Activated CD4-positive, alpha-beta T cell treated with anti-CD3 and anti-CD28 coated beads, Interleukin-2, amount 10 ng/mL, durations not matched to agents 7 days and 5 days (primary cell): ENCODE measurements around the gene MBD5. TPM values are rescaled to one million over a fixed set of nuclear protein-coding genes. Genes with fewer than 3 reads are reported as not detected.

Experiments used
- CTCF ChIA-PET: fragments of 350-600 bp; sonication (Branson Sonifier 250); formaldehyde crosslinking; loops from one replicate; lab custom pipeline; 2021; ENCODE audit warnings: antibody characterized with exemption; lab: Charles Lee
- POLR2A ChIA-PET: fragments of 350-600 bp; sonication (Branson Sonifier 250); formaldehyde crosslinking; loops from one replicate; lab custom pipeline; 2021; ENCODE audit warnings: antibody characterized with exemption; lab: Charles Lee
- DNase-seq: peaks from one replicate; pipeline ENCODE4 v3.0.0-alpha.2; 2020
- H3K27ac Mint-ChIP-seq: one replicate; pipeline ENCODE4 v1.8.0; 2021; ENCODE audit warnings: mild to moderate bottlenecking, moderate library complexity, mixed read lengths
- H3K27me3 Mint-ChIP-seq: one replicate; pipeline ENCODE4 v1.8.0; 2021; ENCODE audit warnings: mixed read lengths
- H3K36me3 Mint-ChIP-seq: one replicate; pipeline ENCODE4 v1.8.0; 2021; ENCODE audit warnings: low read depth, mixed read lengths
- H3K4me1 Mint-ChIP-seq: one replicate; pipeline ENCODE4 v1.8.0; 2021; ENCODE audit warnings: mixed read lengths
- H3K4me3 Mint-ChIP-seq: one replicate; pipeline ENCODE4 v1.8.0; 2021; ENCODE audit warnings: mild to moderate bottlenecking, moderate library complexity, mixed read lengths
- H3K9me3 Mint-ChIP-seq: one replicate; pipeline ENCODE4 v1.8.0; 2021; ENCODE audit warnings: mixed read lengths
- total RNA-seq, 2 experiments: library from RNA; stranded (reverse); gene quantifications; one replicate each; pipeline ENCODE4 v1.2.3, GENCODE V29; 2021

Gene MBD5
- total RNA-seq, 2 experiments from 2014 or later, result 41.1 to 51.7 TPM

DNA sequence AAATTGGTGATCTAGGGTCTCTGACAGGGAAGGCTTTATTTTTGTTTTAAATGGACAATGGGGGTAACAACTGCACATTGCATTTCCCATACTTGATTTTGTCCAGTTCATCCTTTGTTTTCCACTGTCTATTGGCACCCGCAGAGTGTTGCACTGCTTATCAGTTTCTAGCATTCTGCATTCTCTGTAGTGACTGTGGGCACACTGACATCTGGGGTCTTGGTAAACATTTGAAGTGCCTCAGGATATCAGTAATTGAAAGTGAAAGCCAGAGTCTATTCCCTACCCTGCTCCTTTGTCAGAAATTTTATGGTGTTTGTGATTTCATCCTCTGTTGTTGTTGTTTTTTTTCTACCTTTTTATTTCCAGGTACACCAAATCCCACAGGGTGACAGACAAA, 491.6 kb downstream of the MBD5 start:
- Mint-ChIP-seq H3K36me3 (peaks cover 8% of the 10 kb centered on the region), H3K9me3 (peaks cover 10% of the 10 kb centered on the region), H3K4me3 (no peak overlapping the region), H3K27me3 (no peaks in the 10 kb centered on the region), H3K27ac (peak overlapping the region; percentile 80), H3K4me1 (peaks cover 57% of the 10 kb centered on the region)
- POLR2A ChIA-PET, result no interaction called here
- DNase-seq, result no peak
- CTCF ChIA-PET, result interaction anchor here (0.6 to 1.5 kb wide), 2 partner anchors 12 to 463 kb away, joined by 3 to 5 read pairs; no protein-coding TSS in a partner anchor

DNA sequence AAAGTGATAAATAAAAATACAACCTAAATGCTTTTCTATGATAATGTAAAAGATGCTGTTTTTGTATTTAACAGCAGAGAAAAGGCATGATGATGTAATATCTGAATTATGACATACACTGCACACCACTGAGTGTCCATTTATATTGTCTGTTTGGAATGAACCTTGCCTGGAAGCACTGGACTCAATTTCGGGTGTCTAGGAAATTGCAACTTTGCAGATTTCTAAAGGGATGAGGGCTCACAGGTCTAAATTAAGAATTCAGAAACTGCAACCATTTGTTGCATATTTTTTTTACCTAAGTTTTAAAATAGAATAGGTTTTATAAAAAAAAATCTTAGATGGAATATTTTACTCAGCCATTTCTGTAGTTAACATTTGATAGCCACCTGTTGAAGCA, 492.5 kb downstream of the MBD5 start:
- ChIA-PET CTCF (no interaction called here), POLR2A (no interaction called here)
- H3K27me3 Mint-ChIP-seq, result no peaks in the 10 kb centered on the region

DNA sequence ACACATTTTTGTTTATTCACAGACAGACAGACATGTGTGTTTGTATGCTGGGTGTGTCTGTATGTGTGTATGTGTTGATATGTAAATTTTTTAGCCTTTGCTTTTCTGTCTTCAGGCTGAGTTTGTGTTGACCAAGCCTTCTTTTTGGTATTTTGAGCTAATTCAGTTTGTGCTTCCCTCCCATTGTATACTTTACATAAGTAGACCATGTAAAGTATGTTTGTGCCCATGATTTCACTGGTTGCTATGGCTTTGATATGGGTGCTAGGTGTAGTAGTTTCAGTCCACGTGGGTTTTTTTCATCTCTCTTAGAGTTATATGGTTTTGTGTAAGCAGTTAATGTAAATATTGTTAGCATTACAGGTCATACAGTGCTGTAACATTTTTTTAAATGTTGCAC, 494.2 kb downstream of the MBD5 start:
- CTCF ChIA-PET, result no interaction called here
- peaks cover 10% of the 10 kb centered on the region for H3K9me3 Mint-ChIP-seq
- H3K4me1 Mint-ChIP-seq, result peaks cover 43% of the 10 kb centered on the region
- H3K27me3 Mint-ChIP-seq, result no peaks in the 10 kb centered on the region
- H3K27ac Mint-ChIP-seq, result peak overlapping the region; percentile 77
- POLR2A ChIA-PET, result no interaction called here
- peak; percentile 25 for DNase-seq
- H3K36me3 Mint-ChIP-seq, result peaks cover 8% of the 10 kb centered on the region
- H3K4me3 Mint-ChIP-seq, result no peak overlapping the region

More for the DNA sequence above, 492.5 kb downstream of the MBD5 start:
- Mint-ChIP-seq H3K36me3 (peaks cover 8% of the 10 kb centered on the region), H3K4me1 (peaks cover 57% of the 10 kb centered on the region), H3K4me3 (no peak overlapping the region), H3K9me3 (peaks cover 10% of the 10 kb centered on the region), H3K27ac (no peak overlapping the region)
- DNase-seq, result no peak

DNA sequence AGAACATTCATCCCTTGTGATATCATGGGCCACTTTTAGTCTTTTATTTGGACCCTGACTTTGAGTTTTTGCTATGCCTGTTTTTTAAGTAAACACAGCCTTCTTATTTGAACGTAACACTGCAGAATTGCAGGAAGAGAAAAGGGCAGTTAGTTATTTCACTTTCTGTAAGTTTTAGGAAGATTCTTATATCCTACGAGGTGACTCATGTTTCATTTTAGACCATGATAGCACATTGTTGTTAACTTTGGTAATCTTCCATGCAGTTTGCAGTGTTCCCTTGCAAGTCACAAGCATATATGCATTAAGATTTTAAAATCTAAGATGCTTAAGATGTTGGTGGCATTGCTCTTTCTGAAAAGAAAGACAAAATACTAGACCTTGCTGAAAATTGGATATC, 495.1 kb downstream of the MBD5 start:
- Mint-ChIP-seq H3K27me3 (no peaks in the 10 kb centered on the region), H3K4me3 (no peak overlapping the region), H3K36me3 (peaks cover 8% of the 10 kb centered on the region), H3K4me1 (peaks cover 37% of the 10 kb centered on the region), H3K9me3 (peaks cover 10% of the 10 kb centered on the region), H3K27ac (no peak overlapping the region)
- CTCF ChIA-PET, result no interaction called here
- DNase-seq, result no peak
- POLR2A ChIA-PET, result no interaction called here

DNA sequence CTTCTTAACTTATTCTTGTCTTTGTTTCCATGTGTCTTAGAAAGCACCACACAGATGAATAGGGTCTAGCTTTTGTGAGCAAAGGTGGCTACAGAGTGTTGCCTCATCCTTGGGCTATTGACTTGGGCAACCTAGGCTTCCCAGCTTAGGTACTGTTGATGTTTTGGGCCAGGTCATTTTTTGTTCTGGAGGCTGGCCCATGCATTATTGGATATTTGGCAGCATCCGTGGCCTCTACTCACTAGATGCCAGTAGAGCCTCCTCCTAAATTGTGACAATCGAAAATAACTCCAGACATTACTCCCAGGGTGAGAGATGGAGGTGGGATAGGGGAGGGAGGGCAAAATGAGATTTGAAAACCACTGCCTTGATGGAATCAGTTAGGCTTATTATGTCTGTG, 496.4 kb downstream of the MBD5 start:
- peaks cover 10% of the 10 kb centered on the region for H3K9me3 Mint-ChIP-seq
- H3K27ac Mint-ChIP-seq, result no peak overlapping the region
- H3K36me3 Mint-ChIP-seq, result peaks cover 8% of the 10 kb centered on the region
- DNase-seq, result no peak
- CTCF ChIA-PET, result interaction anchor here (1.2 kb wide), 1 partner anchor 16 kb away, joined by 3 read pairs; no protein-coding TSS in a partner anchor
- POLR2A ChIA-PET, result no interaction called here
- no peak overlapping the region for H3K4me3 Mint-ChIP-seq
- H3K27me3 Mint-ChIP-seq, result no peaks in the 10 kb centered on the region
- peaks cover 30% of the 10 kb centered on the region for H3K4me1 Mint-ChIP-seq

DNA sequence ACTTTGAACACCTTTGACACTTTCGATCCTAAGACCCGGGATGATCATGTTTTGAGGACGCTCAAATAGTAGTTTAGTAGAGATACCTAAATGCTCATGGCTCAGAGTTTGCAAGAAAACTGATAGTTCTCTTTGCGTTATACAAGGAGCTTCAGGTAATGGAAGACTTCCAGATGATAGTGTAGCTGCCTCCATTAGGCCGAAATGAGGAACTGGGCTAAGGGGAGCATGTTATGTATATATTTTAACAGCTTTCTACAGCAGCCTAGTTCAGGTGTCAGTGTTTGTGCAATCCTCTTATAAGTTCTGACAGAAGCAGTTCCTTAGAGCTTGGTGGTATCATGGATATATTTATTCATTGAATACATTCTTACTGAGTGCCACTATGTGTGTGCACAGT, 496.9 kb downstream of the MBD5 start:
- Mint-ChIP-seq H3K27me3 (no peaks in the 10 kb centered on the region), H3K9me3 (peaks cover 10% of the 10 kb centered on the region), H3K4me1 (peaks cover 30% of the 10 kb centered on the region), H3K4me3 (no peak overlapping the region), H3K36me3 (peaks cover 8% of the 10 kb centered on the region), H3K27ac (no peak overlapping the region)
- POLR2A ChIA-PET, result no interaction called here
- no peak for DNase-seq
- CTCF ChIA-PET, result interaction anchor here (0.8 to 1.2 kb wide), 3 partner anchors 12 to 20 kb away, joined by 3 to 5 read pairs (median 3); no protein-coding TSS in a partner anchor

DNA sequence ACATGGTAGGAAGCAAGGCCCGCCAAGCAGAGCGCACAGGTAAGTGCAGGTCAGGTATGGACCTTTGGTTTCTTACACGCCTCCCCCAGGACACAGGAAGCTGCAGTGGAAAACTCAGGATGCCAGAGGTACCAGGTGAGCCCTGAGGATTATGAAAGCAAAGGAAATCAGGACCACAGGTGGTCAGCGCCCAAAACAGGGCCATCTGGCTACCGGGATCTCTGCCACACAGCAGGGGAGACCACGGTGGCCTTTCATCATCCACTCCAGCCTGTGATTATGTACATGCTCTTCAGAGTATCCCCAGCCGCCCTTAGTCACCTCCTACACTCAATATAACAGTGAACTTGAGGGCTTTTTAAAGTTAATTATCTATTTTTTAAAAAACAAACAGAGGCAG, 498.1 kb downstream of the MBD5 start:
- POLR2A ChIA-PET, result no interaction called here
- peaks cover 10% of the 10 kb centered on the region for H3K9me3 Mint-ChIP-seq
- CTCF ChIA-PET, result interaction anchor here (6.3 kb wide), 1 partner anchor 11 kb away, joined by 54 read pairs; no protein-coding TSS in a partner anchor

DNA sequence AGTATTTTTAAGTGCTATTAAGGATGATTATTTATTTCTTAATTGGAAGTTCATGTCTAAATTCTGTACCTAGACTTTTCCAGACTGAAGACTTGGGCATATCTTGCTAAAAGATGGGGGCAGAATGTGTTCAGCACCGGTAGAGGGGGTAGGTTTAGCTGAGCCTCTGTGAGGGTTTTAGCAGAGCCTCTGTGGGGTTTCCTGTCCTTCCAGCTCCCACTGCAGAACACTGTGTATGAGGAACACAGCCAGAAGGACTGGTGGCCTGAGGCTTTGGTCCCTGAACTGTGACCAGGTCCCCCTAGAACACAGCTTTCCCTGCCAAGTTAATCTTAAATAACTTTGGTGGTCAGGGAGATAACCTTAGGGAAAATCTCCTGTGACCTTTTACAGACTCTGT, 500.3 kb downstream of the MBD5 start:
- POLR2A ChIA-PET, result no interaction called here
- H3K27me3 Mint-ChIP-seq, result no peaks in the 10 kb centered on the region

More for the DNA sequence above, 498.1 kb downstream of the MBD5 start:
- no peak overlapping the region for H3K27ac Mint-ChIP-seq
- no peaks in the 10 kb centered on the region for H3K27me3 Mint-ChIP-seq
- H3K36me3 Mint-ChIP-seq, result peaks cover 8% of the 10 kb centered on the region
- no peak for DNase-seq
- no peak overlapping the region for H3K4me3 Mint-ChIP-seq
- H3K4me1 Mint-ChIP-seq, result peaks cover 37% of the 10 kb centered on the region

DNA sequence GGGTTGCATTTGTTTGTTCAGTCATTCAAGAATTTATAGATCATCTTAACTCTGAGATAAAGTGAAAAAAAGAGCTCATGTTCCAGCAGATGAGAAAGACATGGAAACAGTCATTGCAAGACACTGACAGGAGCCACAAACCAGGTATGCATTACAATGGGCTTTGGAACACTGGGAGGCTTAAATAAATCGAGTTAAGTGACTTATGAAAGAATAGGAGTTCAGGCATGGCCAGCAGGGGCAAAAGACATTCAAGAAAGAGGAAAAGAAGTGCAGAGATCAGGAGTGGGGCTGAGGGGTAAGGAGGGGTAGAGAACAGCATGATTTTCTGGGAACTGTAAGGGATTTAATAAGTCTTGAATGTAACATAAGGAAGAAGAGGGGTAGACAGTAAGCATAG, 502.4 kb downstream of the MBD5 start:
- Mint-ChIP-seq H3K4me3 (no peak overlapping the region), H3K27ac (peak overlapping the region; percentile 63), H3K4me1 (peaks cover 59% of the 10 kb centered on the region), H3K27me3 (no peaks in the 10 kb centered on the region), H3K36me3 (peaks cover 5% of the 10 kb centered on the region), H3K9me3 (peaks cover 2% of the 10 kb centered on the region)
- DNase-seq, result no peak
- ChIA-PET CTCF (interaction anchor here (1.1 to 6.3 kb wide), 4 partner anchors 8 to 15 kb away, joined by 3 to 54 read pairs (median 6); no protein-coding TSS in a partner anchor), POLR2A (no interaction called here)

More for the DNA sequence above, 500.3 kb downstream of the MBD5 start:
- peaks cover 5% of the 10 kb centered on the region for H3K36me3 Mint-ChIP-seq
- H3K4me1 Mint-ChIP-seq, result peaks cover 40% of the 10 kb centered on the region
- H3K4me3 Mint-ChIP-seq, result no peak overlapping the region
- H3K9me3 Mint-ChIP-seq, result peaks cover 2% of the 10 kb centered on the region
- H3K27ac Mint-ChIP-seq, result no peak overlapping the region
- CTCF ChIA-PET, result interaction anchor here (0.7 to 6.3 kb wide), 3 partner anchors 13 to 81 kb away, joined by 3 to 54 read pairs (median 4); no protein-coding TSS in a partner anchor
- DNase-seq, result no peak

DNA sequence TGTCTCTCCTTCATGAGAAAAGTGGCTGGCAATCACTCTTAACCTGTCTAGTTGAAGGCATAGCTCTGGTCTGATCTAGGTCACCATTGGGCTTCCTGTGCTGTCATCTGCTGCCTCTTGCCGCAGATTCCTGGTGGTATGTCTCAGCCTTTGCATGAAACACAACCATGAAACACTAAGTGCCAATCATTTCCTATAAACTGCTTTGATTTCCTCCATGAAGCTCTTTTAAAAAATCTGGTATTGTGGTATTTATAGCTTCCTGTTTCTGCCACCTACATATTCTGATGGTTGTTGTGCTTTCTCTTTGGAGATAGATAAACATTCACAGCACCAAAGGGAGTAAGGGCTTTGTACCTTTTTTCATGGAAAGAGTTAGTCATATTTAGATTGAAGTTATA, 503.6 kb downstream of the MBD5 start:
- Mint-ChIP-seq H3K9me3 (peaks cover 2% of the 10 kb centered on the region), H3K27me3 (no peaks in the 10 kb centered on the region), H3K4me1 (peaks cover 71% of the 10 kb centered on the region), H3K4me3 (no peak overlapping the region), H3K36me3 (peaks cover 5% of the 10 kb centered on the region), H3K27ac (peak overlapping the region; percentile 84)
- ChIA-PET CTCF (interaction anchor here (0.9 to 6.3 kb wide), 10 partner anchors 10 to 30 kb away, joined by 3 to 54 read pairs (median 4); no protein-coding TSS in a partner anchor), POLR2A (interaction anchor here (0.7 kb wide), 1 partner anchor 646 kb away, joined by 4 read pairs; no protein-coding TSS in a partner anchor)
- DNase-seq, result peak; percentile 84

DNA sequence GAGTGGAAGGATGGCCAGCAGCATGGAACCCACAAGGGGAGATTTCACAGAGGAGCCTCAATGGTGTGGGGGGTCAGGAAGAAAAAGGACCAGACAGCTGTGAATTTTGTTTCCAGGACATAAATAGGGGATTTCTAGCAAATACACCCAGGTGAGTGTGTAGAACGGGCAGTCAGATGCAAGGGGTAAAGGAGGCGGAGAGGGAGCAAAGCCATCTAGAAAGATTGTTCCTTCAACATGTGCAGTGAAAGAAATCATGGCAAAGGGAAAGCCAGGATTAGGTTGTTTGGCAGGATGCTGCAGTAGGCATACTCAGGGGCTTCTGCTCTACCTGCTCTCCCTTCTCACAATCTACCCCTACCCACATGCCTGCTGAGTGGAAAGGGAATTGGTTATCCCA, 504.2 kb downstream of the MBD5 start:
- Mint-ChIP-seq H3K9me3 (peaks cover 2% of the 10 kb centered on the region), H3K36me3 (peaks cover 5% of the 10 kb centered on the region), H3K4me3 (no peak overlapping the region), H3K27me3 (no peaks in the 10 kb centered on the region), H3K4me1 (peaks cover 76% of the 10 kb centered on the region), H3K27ac (peak overlapping the region; percentile 84)
- ChIA-PET CTCF (interaction anchor here (0.9 to 6.3 kb wide), 7 partner anchors 9 to 29 kb away, joined by 3 to 54 read pairs (median 5); no protein-coding TSS in a partner anchor), POLR2A (no interaction called here)
- DNase-seq, result no peak

DNA sequence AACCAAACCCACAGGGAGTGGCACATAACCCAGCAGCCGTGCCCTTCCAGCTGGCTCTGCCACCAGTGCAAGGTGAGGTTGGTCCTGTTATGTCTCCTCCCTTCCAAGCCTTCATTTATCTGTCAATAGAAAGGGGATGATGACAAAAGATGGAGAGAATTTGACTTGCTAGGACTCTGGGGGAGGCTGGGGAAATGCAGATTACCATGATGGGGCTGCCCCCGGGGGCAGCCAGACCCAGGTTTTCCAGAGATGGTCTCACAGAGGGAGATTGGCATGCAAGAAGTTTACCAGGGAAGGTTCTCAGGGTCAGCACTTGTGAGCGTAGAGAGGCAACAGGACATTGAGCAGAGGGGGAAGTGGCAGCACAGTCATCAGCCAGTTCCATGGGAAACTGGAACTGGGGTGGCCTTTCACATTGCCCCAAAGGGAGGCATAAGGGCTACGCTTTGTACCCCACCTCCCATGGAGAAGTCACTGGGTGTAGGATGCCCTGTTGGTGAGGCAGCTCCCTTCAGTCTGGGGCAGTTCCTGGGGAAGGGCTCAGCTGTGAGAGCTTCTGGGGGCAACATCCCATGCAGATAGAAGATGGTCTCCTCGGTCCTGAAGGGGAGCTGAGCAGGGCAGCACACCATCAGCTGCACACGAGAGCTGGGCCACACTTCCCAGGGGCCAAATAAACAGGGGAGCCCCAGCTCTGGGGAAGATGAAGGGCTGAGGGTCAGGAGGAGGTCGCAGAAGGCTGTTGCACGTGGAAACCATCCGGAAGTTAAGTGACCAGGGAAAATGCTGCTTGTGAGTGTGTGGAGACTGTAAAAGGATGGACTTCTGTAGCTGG, 505.8 kb downstream of the MBD5 start:
- ChIA-PET CTCF (interaction anchor here (1.4 to 8.8 kb wide), 3 partner anchors 15 to 35 kb away, joined by 4 to 82 read pairs (median 17); no protein-coding TSS in a partner anchor), POLR2A (interaction anchor here (0.8 kb wide), 1 partner anchor 11 kb away, joined by 3 read pairs; no protein-coding TSS in a partner anchor)
- Mint-ChIP-seq H3K4me1 (peaks cover 78% of the 10 kb centered on the region), H3K27ac (peak overlapping the region; percentile 93), H3K36me3 (peaks cover 5% of the 10 kb centered on the region), H3K4me3 (peak overlapping the region; percentile 67), H3K9me3 (peaks cover 2% of the 10 kb centered on the region), H3K27me3 (no peaks in the 10 kb centered on the region)
- DNase-seq, result no peak
